HG02798 (cell line): ENCODE measurements around the gene TMEM63B.
A peak's percentile ranks its signal among the peaks of the same experiment; 100 is the strongest.
"Not testable (repeated sequence)": the region's sequence is repeated elsewhere in the genome, so short reads cannot be mapped to it uniquely, and the experiment has no call there.

Experiments used
- ATAC-seq: cut with Tn5 transposase; IDR thresholded peaks from one replicate; pipeline ENCODE4 v1.9.1; 2021; ENCODE audit warnings: mild to moderate bottlenecking; ENCODE audit not compliant: unreplicated experiment, poor library complexity

Gene TMEM63B

DNA sequence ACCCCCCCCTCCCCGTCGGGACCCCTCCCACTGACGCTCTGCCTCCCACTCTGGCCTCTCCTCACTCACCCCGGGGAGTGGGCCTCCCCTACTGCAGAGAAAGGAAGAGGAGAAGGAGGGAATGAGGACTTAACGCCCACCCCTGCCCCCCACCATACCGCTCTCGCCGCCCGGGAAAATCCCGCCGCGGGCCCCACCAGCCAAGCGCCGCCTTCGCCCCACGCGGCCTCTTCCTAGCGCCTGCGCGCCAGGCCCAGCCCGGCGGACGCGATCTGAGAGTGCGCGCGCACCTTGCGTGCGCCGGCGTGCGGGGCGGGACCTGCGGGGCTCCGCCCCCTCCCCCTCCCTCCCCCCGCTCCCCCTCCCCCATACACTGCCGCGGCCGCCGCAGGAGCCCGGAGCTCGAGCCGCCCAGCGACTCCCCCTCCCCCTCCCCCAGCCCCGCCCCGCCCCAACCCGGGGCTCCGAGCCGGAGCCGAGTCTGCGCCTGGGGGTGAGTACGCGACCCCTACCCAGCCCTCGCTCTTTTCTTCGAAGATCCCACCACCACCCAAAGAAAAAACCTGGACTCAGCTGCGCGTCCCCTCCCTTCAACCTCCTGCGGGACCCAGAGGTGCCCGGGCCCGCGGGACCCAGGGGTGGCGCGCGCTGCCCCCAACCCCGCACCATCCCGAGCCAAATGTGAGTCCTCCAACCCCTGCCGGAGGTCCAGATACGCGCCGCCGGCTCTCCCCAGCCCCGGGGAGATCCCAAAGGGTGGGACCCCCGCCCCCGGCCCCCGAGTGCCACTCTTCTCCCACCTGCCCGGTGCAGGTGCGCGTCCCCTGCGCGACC, at the start of gene TMEM63B, which contains the start of gene MRPL14:
Gene TMEM63B, plus strand, starts transcription at position 369 of the 834 bp plus-strand sequence. CDS start 7,031 bp downstream, outside the sequence.
Gene MRPL14, minus strand, starts transcription at position 267 of the 834 bp plus-strand sequence. CDS start 10,841 bp downstream, outside the sequence.
- peak; percentile 86 for ATAC-seq

DNA sequence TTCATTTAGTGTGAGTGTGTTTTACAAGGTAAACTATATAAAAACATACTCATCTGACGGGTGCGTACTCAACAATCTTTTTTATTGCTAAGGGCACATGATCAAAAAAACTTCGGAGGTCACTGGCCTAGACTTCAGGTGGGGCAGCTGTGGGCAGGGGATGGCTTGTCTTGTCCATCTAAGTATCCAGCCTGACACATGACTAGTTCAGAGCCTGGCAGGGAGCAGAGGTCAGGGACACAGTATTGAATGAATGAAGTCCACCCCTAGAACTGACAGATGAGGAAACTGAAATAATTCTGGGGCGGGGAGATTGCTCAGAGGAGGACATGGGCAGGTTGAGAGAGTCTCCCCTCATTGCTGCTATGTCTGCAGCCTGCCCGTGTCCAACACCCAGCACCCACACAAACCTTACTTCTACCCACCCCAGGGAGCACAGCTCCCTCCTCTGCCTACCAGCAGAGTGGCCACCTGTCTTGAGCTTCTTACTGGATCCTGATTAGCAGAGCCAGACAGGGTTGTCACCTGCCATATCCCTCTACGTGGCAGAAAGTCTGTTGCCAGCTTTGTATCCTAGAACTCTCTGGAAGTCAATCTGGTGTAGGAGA, 49.0 kb upstream of the TMEM63B start:
- no peak for ATAC-seq

DNA sequence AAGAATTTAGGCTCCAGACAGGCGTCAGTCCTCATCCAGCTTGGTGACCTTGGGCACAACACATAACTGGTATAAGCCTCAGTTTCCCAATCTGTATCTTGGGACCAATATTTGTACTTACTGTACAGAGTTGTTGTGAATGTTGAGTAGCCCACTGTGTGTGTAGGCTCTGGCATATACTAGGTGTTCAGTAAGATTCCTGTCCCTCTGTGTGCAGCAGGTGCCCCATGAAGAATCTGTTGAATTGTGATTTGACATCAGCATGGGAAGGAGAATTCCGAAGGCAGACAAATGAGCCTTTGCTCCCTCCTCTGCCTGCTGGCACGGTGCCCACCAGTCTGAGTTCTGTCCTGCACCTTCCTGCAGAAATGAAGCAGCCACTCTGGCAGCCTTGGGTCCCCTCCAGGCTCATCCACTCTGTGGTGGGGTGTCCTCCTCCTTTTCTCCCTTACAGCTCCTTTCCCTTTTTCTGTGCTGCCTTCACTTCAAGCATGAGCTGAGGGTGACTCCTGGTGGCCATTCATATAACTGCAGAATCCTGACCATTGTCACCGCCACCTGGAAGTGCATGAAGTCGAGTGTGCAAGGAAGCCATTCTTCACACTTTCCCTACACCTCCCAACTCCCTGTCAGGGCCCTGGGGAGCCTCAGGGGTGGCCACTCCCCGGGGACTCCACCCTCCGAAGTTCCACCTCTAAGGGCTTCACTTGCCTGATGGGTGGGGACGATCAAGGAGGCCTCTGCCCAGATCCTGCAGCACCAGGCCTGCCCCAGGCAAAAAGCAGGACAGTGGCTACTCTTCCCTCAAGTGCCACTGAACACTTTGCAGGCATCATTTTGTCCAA, 48.3 kb upstream of the TMEM63B start:
- ATAC-seq, result no peak

DNA sequence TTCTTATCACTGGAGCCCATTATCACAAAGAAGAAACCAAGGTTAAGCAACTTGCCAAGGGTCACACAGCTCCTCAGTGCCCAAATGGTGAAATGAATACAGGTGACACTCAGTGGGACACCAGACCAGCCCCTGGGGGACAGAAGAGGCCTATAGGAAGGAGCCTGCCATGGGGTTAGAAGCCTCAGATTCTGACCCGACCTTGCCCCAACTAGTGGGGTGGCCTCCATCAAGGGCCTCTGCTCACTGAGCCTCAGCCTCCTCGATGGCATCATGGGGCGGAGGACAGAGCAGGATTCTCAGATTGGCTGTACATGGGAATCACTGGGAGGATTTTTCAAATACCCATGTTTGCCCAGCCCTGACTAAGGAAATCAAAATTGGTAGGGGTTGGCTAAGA, 47.7 kb upstream of the TMEM63B start:
- no peak for ATAC-seq

DNA sequence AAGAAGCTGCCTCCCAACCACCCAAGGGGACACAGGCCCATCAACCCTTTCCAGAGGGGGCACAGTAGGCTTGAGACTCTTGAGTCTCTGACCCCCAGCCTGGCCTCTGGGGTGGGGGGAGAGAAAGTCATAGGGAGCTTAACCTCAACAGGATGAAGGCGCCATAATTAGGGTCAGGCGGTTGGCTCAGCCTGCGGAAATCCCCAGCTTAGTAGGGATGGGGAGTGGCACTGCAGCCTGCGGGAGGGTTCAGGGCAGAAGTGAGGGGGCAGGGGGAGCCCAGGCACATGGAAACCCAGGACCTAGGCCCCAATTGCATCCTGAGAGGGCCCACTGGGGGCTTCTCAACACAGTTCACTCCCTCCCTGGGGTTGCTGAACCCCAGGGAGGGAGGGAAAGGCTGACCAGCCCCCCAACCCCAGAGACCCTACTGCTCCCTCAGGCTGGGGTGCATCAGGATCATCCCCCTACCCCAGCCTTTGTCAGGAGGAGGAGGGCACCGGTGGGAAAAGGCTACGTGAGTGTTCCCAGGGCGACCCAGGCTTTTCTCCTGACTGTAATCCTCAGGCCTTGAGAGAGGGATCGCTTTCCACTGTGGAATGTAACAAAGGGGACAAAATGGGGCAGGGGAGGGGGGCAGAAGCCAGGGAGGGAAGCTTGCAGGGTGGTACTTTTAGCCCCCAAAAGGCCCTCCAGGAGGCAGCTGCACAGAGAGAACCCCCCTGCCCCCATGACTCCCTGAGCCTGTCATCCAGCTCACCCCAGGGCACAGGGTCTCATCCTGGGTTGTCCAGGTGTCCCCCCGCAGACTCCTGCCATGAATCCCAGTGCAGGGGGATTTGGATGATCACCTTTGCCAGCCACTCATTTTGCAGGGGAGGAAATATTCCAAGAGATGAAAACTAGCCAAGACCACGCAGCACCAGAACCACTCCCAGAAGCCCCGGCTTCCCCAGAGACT, 46.5 kb upstream of the TMEM63B start:
- ATAC-seq, result no peak

DNA sequence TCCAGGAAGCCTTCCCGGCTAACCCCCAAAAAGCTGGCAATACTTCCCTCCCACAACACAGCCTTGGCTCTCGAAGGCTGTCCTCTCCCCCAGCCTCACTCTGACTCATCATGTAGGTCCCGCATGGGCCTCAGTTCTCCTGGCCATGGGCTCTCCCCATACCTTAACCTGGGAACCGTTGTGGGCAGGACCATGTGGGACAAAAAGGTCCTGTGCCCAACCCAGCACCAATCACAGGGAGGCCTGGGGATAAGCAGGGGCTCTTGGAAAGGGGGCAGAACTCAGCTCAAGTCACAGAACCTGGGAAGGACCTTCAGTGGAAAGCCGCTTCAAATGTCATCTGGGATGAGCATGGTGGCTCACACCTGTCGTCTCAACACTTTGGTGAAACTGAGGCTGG, 45.6 kb upstream of the TMEM63B start:
- no peak for ATAC-seq

DNA sequence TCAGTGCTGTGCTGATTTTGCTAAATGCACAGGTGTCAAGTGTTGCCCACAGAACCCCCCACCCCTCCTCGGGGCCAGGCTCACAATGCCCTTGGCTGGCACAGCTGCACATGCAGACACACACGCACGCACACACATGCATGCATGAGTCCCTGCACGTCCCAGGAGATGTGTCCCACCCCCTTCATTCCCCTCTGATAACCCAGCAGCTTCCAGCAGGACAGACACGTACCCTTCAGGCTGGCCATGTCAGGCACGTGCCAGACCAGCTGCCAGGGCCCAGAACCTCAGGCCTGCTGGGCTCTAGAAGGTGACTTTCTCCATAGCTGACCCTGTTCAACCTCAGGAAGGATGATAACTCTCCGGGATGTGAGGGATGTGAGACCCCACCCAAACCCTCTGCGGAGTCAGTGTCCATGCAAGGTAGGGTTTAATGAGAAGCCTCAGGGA, 44.5 kb upstream of the TMEM63B start:
- ATAC-seq, result no peak

DNA sequence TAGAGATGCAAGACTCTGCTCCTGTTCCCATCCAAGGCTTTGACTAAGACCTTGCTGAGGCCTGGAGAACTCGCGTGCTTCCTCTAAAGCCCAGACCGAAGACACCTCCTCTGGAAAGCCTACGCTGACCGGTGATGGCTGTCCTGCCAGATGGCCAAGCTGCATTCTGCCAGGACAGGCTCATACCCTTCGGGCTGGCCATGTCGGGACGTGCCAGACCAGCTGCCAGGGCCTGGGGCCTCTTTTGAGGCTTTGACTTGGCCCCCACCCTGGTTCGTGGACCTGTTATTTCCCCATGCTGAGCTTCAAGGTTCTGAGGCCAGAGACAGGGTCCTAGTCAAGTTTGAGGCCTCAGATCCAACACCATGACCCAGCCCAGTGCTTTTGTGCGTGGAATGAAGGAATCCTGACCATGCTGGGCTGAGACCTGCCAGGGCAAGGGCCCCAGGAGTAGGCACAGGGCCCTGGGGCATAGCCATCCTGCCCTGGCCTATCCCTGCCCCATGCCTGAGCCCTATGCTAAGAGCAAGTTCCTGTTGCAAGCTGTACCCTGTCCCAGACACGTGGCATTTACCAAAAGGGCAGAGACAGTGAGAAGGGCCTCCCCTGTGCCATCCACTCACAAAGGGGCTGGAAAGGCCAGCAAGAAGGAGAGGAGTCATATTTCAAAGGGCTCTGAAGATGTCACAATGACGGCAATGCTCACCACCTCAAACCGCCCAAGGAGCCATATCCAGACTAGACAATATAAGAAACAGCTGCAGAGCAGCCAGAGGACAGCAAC, 42.9 kb upstream of the TMEM63B start:
- no peak for ATAC-seq

DNA sequence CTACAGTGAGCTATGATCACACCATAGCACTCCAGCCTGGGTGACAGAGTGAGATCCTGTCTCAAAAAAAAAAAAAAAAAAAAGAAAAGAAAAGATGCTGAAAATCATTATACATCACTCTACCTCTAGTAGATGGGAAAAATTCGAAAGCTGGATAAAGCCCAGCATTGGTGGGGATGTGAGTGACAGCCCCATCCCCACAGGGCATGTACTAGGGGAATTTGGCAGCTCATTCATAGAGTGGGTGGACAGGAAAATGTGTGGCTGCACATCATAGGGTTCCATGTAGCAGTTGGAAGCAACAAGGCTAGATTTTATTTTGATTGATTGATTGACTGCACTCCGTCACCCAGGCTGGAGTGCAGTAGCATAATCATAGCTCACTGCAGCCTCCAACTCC, 42.1 kb upstream of the TMEM63B start:
- no peak for ATAC-seq

DNA sequence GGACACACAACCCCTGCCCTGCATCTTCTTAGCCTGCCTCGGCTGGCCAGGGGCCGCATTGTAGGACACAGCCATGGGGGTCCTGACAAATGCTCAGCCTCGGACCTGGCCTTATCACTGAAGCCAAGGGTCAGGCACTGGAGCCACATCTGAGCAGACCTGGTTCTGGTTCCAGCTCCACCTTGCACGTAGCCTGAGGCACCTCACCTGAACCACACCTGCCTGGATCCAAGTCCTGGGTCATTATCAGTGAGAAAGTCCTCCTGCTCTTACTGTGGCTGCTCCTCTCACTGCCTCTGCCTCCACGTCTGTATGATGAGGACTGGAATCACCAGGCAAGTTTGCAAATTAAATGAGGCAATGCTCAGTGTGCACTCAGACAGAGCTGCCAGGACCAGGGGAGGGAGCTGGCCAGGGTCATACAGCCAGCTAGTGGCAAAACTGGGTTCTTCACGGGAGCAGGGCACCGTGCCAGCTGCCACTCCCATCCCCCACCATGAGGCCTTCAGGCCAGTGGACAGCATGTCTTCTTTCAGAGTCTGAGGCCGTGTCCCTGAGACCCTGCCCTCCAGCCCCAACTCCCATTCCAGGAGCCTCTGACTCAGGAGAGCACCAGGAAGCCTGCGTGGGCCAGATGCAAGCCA, 40.3 kb upstream of the TMEM63B start:
- no peak for ATAC-seq

DNA sequence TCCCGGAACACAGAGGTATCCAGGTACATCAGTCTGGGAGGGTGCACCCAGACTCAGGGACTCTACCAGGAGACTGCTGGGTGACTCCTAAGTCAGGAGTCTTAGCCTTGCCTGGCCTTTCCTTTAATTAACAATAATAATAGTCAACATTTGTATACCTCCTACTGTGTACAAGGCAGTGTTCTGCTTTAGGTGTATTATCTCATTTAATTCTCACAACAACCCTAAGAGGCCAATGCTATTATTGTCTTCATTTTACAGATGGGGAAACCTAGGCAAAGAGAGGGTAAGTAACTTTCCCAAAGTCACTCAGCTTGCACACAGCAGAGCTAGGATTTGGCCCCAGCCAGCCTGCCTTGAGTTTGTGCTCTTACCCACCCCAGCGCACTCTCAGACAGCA, 39.7 kb upstream of the TMEM63B start:
- ATAC-seq, result no peak

DNA sequence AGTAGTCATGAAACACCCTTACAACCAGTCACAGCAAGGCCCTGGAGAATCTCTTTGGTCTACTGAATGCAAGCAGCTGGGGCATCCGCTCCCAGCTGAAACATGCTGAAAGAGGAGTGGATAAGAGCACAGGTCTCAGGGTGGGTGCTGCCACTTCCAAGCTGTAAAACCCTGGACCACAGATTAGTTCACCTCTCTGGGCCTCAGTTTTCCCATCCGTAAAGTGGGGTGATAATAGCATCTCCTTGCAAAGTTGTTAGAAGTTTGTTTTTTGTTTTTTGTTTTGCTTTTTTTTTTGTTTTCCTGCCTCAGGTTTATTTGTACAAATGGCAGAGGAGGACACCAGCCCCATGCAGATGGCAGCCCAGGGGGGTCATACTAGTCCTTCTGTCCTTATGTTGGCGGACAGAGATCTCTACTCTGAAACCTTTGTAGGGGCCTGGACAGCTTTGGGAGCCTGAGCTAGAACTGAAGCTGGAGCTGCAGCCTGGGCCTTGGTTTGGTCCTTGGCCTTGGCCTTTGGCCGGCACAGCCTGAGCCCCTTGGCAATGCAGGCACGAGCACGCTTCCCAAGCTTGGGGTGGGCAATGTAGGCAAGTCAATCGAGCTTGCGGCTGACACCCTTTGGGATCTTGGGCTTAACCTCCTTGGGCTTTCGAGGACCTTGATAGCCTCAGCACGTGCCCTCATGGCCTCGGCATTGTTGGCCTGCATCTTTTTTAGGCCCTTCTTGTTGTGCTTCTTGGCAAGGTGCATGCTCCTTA, 38.3 kb upstream of the TMEM63B start:
- ATAC-seq, result no peak

DNA sequence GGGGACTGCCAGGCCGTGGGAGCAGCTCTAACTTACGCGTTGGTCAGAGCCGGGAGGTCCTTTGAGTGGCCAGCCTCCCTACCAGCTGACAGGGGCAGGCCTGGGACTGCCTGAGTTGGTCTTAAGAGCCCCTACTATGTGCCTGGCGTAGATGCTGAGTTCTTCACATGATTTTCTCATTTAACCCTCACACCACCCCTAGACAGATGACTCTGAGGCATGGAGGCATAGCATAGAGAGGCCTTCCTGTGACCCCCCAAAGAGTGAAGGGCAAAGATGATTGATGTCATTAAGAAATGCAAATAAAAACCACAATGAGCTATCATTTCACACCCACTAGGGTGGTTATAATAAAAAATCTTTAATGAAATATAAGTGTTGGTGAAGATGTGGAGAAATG, 36.9 kb upstream of the TMEM63B start:
- ATAC-seq, result no peak

DNA sequence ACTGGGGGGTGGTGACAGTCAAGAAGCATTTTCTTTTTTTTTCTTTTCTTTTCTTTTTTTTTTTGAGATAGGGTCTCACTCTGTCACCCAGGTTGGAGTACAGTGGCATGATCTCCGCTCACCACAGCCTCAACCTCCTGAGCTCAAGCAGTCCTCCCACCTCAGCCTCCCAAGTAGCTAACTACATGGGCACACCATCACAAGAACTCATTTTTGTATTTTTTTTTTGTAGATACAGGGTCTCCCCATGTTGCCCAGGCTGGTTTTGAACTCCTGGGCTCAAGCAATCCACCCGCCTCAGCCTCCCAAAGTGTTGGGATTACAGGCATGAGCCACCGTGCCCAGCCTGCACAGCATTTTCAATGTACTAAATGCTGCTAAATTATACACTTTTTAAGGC, 36.0 kb upstream of the TMEM63B start:
- ATAC-seq, result not testable (repeated sequence)

DNA sequence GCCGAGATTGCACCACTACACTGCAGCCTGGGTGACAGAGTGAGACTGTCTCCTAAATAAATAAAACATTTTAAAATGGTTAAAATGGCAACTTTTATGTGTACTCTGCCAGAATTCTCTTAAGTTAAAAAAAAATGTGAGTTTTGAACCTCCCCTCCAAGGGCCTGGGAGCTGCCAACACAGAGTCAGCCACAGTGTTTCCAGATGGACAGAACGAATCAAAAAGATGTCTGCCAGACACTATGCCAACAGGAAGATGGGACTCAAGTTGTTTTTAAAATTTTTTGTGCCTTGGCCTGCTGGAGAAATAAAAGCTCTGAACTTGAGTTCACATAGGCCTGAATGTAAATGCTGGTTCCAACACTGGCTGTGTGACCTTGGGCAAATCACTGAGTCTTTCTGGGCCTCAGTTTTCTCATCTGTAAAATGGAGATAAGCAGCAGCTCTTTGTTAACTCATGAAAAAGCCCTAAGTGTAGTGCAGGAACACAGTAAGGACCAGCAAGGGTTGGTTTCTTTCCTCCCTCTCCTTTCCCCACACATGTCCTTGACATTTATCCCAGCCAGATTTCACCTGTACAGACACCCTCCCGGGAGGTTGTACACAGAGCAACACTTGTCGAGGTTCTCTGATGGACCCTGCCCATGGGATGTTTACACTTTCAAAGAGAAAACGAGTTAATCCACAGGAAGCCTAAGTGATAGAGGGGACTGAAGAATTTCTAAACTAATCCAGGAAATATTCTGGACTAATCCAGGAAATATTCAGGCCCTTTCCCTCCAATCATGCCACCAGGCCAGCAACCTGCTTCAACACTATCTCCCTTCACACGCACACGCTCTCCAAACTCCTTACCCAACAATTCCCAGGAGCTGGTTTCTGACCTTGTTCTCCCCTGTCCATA, 35.1 kb upstream of the TMEM63B start:
- no peak for ATAC-seq

DNA sequence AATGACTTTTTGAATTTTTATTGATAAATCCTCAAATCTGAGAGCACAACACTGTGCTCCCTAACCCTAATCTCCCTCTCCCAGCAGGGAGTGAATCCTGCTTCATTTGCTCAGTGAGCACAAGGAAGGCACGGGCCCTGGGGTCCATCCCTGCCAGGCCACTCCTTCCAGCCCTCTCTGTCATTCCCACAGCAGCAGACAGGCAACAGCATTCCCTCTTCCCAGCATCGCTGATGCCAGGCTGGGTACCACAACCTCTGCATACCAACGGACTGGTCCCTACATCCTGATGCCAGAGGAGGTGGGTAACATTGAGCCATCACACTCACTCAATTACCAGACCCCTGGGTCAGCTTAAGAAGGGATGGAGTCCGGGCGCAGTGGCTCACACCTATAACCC, 34.3 kb upstream of the TMEM63B start:
- ATAC-seq, result no peak
